Activated CD4-positive, alpha-beta T cell treated with anti-CD3 and anti-CD28 coated beads, Interleukin-2, amount 10 ng/mL, durations not matched to agents 7 days and 5 days (primary cell): ENCODE measurements around the gene XXYLT1. TPM values are rescaled to one million over a fixed set of nuclear protein-coding genes. Genes with fewer than 3 reads are reported as not detected.

Experiments used
- CTCF ChIA-PET: fragments of 350-600 bp; sonication (Branson Sonifier 250); formaldehyde crosslinking; loops from one replicate; lab custom pipeline; 2021; ENCODE audit warnings: antibody characterized with exemption; lab: Charles Lee
- POLR2A ChIA-PET: fragments of 350-600 bp; sonication (Branson Sonifier 250); formaldehyde crosslinking; loops from one replicate; lab custom pipeline; 2021; ENCODE audit warnings: antibody characterized with exemption; lab: Charles Lee
- DNase-seq: peaks from one replicate; pipeline ENCODE4 v3.0.0-alpha.2; 2020
- H3K27ac Mint-ChIP-seq: one replicate; pipeline ENCODE4 v1.8.0; 2021; ENCODE audit warnings: mild to moderate bottlenecking, moderate library complexity, mixed read lengths
- H3K27me3 Mint-ChIP-seq: one replicate; pipeline ENCODE4 v1.8.0; 2021; ENCODE audit warnings: mixed read lengths
- H3K36me3 Mint-ChIP-seq: one replicate; pipeline ENCODE4 v1.8.0; 2021; ENCODE audit warnings: low read depth, mixed read lengths
- H3K4me1 Mint-ChIP-seq: one replicate; pipeline ENCODE4 v1.8.0; 2021; ENCODE audit warnings: mixed read lengths
- H3K4me3 Mint-ChIP-seq: one replicate; pipeline ENCODE4 v1.8.0; 2021; ENCODE audit warnings: mild to moderate bottlenecking, moderate library complexity, mixed read lengths
- H3K9me3 Mint-ChIP-seq: one replicate; pipeline ENCODE4 v1.8.0; 2021; ENCODE audit warnings: mixed read lengths
- total RNA-seq, 2 experiments: library from RNA; stranded (reverse); gene quantifications; one replicate each; pipeline ENCODE4 v1.2.3, GENCODE V29; 2021

Gene XXYLT1
- total RNA-seq, 2 experiments from 2014 or later = 7.7 to 7.8 TPM

- POLR2A ChIA-PET = no interaction called here
- CTCF ChIA-PET = interaction anchor here (0.7 kb wide), 1 partner anchor 14 kb away, joined by 3 read pairs; no protein-coding TSS in a partner anchor
- DNase-seq = no peak
Observed at GRCh38 chr3:195247086-195247862, 23.7 kb downstream of the XXYLT1 start.

DNA sequence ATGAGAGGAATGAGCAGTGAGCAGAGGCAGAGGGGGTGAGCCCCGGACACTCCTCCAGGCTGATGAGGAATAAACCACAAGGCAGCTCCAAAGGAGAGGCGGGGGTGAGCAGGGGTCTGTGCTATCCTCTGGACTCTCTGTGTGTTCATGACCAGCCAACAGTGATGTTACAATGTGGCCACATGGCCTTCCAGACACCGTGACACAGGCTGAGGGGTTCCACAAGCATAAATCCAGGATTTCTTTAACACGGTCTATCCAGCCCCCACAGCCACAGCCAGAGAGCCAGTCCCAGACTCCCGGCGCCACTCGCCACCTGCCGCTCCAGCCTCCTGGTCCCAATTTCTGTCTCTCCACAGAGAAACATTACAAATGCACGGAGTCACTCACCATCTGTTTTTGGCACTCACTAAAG lies 24.4 kb downstream of the XXYLT1 start:
- CTCF ChIA-PET = no interaction called here
- Mint-ChIP-seq H3K36me3 (no peaks in the 10 kb centered on the region), H3K27me3 (no peaks in the 10 kb centered on the region), H3K4me1 (peaks cover 12% of the 10 kb centered on the region), H3K4me3 (no peak overlapping the region), H3K9me3 (no peaks in the 10 kb centered on the region), H3K27ac (no peak overlapping the region)
- DNase-seq = no peak
- POLR2A ChIA-PET = no interaction called here

More at GRCh38 chr3:195247086-195247862, 23.7 kb downstream of the XXYLT1 start:
- Mint-ChIP-seq H3K27ac (no peak overlapping the region), H3K4me1 (peaks cover 12% of the 10 kb centered on the region), H3K9me3 (no peaks in the 10 kb centered on the region), H3K4me3 (no peak overlapping the region), H3K36me3 (no peaks in the 10 kb centered on the region), H3K27me3 (no peaks in the 10 kb centered on the region)

DNA sequence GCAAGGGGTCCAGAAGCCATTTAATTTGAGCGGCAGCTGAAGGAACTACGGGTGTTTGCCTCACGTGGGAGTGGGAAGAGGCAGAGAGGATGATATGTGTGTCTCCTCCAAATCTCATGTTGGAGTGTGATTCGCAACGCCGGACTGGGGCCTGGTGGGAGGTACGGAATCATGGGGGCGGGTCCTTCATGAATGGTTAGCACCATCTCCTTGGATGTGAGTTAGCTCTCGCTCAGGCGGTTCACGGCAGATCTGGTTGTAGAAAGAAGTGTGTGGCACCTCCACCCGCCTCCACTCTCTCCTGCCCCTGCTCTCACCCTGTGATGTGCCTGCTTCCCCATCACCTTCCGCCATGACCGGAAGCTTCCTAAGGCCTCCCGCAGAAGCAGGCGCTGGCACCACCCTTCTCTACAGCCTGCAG lies 25.4 kb downstream of the XXYLT1 start:
- ChIA-PET CTCF (interaction anchor here (0.6 kb wide), 1 partner anchor 562 kb away, joined by 3 read pairs; no protein-coding TSS in a partner anchor), POLR2A (no interaction called here)
- no peak overlapping the region for H3K4me3 Mint-ChIP-seq
- H3K27me3 Mint-ChIP-seq = no peaks in the 10 kb centered on the region
- no peak overlapping the region for H3K27ac Mint-ChIP-seq
- DNase-seq = no peak
- no peaks in the 10 kb centered on the region for H3K9me3 Mint-ChIP-seq
- H3K36me3 Mint-ChIP-seq = no peaks in the 10 kb centered on the region
- H3K4me1 Mint-ChIP-seq = peaks cover 7% of the 10 kb centered on the region

GRCh38 chr3:195241592-195242355 lies 29.2 kb downstream of the XXYLT1 start:
- Mint-ChIP-seq H3K4me1 (peaks cover 9% of the 10 kb centered on the region), H3K27me3 (no peaks in the 10 kb centered on the region), H3K27ac (no peak overlapping the region), H3K9me3 (peaks cover 4% of the 10 kb centered on the region), H3K36me3 (no peaks in the 10 kb centered on the region), H3K4me3 (no peak overlapping the region)
- DNase-seq = no peak
- POLR2A ChIA-PET = no interaction called here
- CTCF ChIA-PET = interaction anchor here (0.5 to 0.7 kb wide), 2 partner anchors 16 to 447 kb away, joined by 3 read pairs; no protein-coding TSS in a partner anchor

DNA sequence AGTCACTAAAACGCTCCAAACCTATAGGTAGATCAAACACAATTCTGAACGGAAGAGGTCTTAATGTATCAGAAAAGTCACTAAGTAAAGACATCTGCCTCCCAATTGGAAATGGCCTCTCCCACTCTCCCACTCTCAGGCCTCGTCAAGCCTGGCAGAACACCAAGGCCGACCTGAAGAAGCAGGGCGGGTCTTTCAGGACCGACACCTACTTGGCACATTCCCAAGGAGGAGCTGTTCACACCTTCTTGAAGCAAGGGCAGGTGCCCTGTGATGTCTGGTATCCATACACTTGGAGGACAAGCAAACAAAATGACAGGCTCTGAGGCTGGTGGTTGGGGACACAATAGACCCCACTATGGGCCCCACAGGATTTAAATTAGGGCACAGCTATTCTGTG lies 30.0 kb downstream of the XXYLT1 start:
- no peak overlapping the region for H3K4me3 Mint-ChIP-seq
- H3K36me3 Mint-ChIP-seq = no peaks in the 10 kb centered on the region
- H3K4me1 Mint-ChIP-seq = peaks cover 9% of the 10 kb centered on the region
- POLR2A ChIA-PET = no interaction called here
- CTCF ChIA-PET = interaction anchor here (0.5 to 1.3 kb wide), 2 partner anchors 125 to 447 kb away, joined by 3 read pairs; no protein-coding TSS in a partner anchor
- no peak for DNase-seq
- H3K27ac Mint-ChIP-seq = no peak overlapping the region
- no peaks in the 10 kb centered on the region for H3K27me3 Mint-ChIP-seq
- H3K9me3 Mint-ChIP-seq = peaks cover 4% of the 10 kb centered on the region

DNA sequence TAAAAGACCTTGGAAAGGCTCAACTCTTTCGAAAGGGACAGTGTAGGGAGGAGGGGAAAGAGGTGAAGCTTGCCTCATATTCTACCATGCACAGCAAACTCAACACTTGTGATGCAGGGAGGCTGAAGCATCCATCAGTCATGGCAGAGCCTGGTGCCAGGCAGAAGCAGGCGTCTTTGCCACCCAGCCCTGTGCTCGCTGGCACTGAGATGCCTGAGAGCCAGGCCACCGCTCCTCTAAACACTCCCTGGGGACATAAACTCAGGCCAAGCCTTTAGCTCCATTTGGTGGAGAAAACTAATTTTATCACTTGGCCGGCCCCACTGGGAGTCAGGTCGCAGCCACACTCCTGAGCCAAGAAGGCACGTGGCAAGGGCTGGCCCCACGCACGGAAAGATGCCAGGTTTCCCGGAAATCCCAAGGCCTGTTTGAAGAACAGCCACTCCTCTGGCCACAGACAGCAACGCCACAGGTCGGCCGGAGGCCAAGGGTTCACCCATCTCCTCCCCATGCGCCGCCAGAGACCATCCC lies 30.7 kb downstream of the XXYLT1 start:
- ChIA-PET CTCF (interaction anchor here (0.8 to 1.3 kb wide), 2 partner anchors 11 to 124 kb away, joined by 3 read pairs; no protein-coding TSS in a partner anchor), POLR2A (no interaction called here)
- Mint-ChIP-seq H3K4me1 (peaks cover 9% of the 10 kb centered on the region), H3K27me3 (no peaks in the 10 kb centered on the region), H3K4me3 (no peak overlapping the region), H3K9me3 (peaks cover 4% of the 10 kb centered on the region), H3K27ac (no peak overlapping the region), H3K36me3 (no peaks in the 10 kb centered on the region)
- no peak for DNase-seq

GRCh38 chr3:195239121-195239520 lies 31.8 kb downstream of the XXYLT1 start:
- peaks cover 4% of the 10 kb centered on the region for H3K9me3 Mint-ChIP-seq

GRCh38 chr3:195238586-195239118 lies 32.3 kb downstream of the XXYLT1 start:
- Mint-ChIP-seq H3K27ac (no peak overlapping the region), H3K36me3 (no peaks in the 10 kb centered on the region), H3K4me1 (peaks cover 9% of the 10 kb centered on the region), H3K27me3 (no peaks in the 10 kb centered on the region), H3K9me3 (peaks cover 4% of the 10 kb centered on the region), H3K4me3 (no peak overlapping the region)
- DNase-seq = no peak
- POLR2A ChIA-PET = no interaction called here
- CTCF ChIA-PET = no interaction called here

More at GRCh38 chr3:195239121-195239520, 31.8 kb downstream of the XXYLT1 start:
- Mint-ChIP-seq H3K36me3 (no peaks in the 10 kb centered on the region), H3K27ac (no peak overlapping the region), H3K4me3 (no peak overlapping the region), H3K27me3 (no peaks in the 10 kb centered on the region), H3K4me1 (peaks cover 9% of the 10 kb centered on the region)
- CTCF ChIA-PET = no interaction called here
- DNase-seq = no peak
- POLR2A ChIA-PET = no interaction called here

DNA sequence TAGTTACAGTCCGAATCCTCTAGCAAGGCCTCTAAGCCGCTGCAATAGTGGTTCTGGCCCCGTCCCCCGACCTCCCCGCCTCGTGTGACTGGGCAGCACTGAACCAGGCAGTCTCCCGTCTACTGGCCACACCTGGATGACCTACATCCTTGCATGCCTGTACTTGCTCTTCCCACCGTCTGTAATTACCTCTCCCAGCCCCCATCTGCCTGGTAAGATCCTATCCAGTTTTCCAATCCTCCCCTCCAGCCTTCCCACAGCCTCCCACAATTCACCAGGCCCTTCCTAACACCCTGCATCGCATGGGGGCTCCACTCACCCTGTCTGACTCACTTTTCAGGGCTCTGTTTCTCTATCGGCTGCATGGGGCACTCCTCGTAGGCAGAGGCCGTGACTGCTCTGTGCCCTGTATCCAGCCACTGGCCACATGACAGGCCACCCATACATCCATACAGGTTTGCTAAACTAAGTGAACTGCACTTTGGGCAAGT lies 32.8 kb downstream of the XXYLT1 start:
- Mint-ChIP-seq H3K4me1 (peaks cover 9% of the 10 kb centered on the region), H3K36me3 (no peaks in the 10 kb centered on the region), H3K4me3 (no peak overlapping the region), H3K27ac (no peak overlapping the region), H3K27me3 (no peaks in the 10 kb centered on the region), H3K9me3 (peaks cover 4% of the 10 kb centered on the region)
- CTCF ChIA-PET = no interaction called here
- POLR2A ChIA-PET = no interaction called here
- no peak for DNase-seq

DNA sequence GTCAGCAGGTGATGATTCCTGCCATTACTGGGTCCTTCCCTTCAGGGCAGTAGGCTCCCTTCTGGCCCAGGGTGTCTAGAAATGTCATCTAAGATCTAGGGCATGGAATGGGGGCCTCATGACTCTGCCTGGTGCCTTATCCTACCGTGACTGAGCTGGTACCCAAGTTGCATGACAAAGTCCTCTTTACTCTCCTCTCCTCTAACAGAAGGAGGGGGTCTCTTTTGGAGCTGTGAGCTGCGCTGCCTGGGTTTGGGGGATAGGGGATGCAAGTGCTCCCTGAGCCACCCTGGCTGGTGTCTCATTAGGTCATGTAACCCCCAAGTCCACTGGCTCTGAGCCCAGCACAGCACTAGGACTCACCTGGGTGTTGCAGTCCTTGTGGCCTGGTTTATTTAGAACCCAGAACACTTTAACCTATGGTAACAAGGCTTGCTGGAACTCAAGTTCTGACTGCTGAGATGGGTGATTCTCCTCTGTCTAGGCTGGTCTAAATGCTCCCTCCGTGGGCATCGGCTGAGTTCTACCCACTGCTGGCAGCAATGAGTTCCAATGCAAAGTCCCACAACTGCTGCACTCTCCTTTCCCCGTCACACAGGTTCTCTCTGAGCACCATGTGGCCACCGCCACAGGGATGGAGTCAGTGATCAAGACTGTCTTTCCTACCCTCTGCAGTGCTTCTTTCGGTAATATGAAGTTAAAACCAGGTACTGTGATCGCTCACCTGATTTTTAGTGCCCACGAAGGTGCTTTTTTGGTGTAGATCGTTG lies 34.0 kb downstream of the XXYLT1 start:
- CTCF ChIA-PET = interaction anchor here (2.1 kb wide), 1 partner anchor 34 kb away, joined by 6 read pairs; the partner anchor contains the start of gene XXYLT1
- Mint-ChIP-seq H3K27me3 (peaks cover 5% of the 10 kb centered on the region), H3K4me1 (peaks cover 9% of the 10 kb centered on the region), H3K9me3 (peaks cover 6% of the 10 kb centered on the region), H3K4me3 (no peak overlapping the region), H3K27ac (no peak overlapping the region), H3K36me3 (no peaks in the 10 kb centered on the region)
- DNase-seq = no peak
- POLR2A ChIA-PET = no interaction called here

GRCh38 chr3:195236076-195236798 lies 34.7 kb downstream of the XXYLT1 start:
- H3K36me3 Mint-ChIP-seq = no peaks in the 10 kb centered on the region
- POLR2A ChIA-PET = no interaction called here
- H3K9me3 Mint-ChIP-seq = peaks cover 8% of the 10 kb centered on the region
- peaks cover 9% of the 10 kb centered on the region for H3K4me1 Mint-ChIP-seq
- CTCF ChIA-PET = interaction anchor here (2.1 kb wide), 1 partner anchor 35 kb away, joined by 6 read pairs; the partner anchor contains the start of gene XXYLT1
- DNase-seq = no peak
- H3K27ac Mint-ChIP-seq = no peak overlapping the region
- peaks cover 9% of the 10 kb centered on the region for H3K27me3 Mint-ChIP-seq
- H3K4me3 Mint-ChIP-seq = no peak overlapping the region
